Measurements from ENCODE around the gene LRP5.

The LRP5 gene

DNA sequence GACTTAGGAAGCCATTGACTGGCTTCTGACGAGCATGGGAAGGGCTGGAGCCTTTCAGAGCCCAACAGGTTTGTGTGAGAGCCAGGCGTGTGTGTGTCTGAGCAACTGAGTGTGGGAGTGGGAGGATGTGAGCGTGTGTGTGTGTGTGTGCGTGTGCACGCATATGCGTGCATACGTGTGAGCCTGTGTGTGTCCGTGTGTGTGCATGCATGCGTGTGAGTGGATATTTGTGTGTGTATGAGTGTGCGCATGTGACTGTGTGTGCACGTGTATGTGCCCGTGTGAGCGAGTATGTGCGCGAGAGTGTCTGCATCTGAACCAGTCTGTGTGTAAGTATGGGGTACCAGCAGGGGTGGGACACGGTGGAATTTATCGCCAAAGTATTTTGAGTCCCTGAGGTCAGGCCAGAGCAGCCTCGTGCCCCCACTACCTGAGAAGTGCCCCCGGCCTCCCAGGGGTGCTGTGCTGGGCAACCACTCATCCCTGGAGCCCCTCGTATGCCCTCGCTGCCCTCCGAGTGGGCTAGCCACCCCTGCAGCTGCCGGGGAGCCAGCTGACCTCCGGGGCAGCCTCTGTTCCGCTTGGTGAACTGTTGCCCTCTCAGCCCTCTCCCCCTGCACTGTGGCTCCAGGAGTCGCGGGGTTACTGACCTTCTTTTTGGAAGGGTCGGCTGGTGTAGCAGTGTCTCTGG, 38.5 kb downstream of the LRP5 start:
- no peak for DNase-seq

DNA sequence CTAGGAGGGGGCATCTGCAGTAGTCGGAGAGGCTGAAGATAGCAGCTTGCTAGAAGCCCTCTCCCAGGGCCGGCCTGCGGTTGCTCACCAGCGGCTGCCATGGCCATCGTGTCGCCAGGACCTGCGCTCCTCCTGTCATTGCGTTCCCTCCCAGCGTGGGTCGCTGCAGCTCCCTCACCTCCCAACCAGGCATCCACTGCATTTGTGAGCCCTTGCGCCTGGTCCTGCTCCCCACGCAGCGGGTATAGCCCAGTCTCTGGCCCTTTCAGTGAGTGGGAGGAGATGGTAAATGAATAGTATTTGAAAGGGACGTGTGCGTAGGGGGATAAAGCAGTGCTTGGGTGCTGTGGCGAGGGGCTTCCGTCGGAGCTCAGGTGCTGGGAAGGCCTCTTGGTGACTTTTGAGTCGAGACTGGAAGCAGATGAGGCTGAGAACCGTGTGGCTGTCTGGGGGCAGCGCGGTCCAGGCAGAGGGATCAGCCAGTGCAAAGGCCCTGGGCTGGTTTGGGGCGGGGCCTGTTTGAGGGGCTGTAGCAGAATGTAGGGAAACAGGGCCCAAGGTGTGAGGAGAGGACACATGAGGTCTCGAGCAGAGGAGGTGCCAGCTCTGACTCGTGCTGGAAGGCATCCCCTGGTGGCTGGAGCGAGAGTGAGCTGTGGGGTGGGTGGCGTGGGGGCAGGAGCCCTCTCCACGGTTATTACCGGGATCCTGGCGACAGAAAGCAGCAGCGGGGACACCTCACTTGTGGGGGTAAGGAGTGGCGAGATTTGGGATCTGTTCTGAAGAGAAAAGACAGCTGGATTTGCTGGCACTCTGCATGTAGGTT, 39.3 kb downstream of the LRP5 start:
- no peak for DNase-seq

DNA sequence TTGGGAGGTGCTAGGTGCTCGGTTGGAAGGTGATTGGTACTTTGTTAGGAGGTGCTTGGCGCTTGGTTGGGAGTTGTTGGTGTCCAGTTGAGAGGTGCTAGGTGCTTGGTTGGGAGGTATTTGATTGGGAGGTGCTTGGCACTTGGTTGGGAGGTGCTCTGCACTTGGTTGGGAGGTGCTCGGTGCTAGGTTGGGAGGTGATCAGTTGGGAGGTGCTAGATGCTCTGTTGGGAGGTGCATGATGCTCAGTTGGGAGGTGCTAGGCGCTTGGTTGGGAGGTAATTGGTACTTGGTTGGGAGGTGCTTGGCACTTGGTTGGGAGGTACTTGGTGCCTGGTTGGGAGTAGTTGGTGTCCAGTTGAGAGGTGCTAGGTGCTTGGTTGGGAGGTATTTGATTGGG, 40.2 kb downstream of the LRP5 start:
- DNase-seq = no peak

DNA sequence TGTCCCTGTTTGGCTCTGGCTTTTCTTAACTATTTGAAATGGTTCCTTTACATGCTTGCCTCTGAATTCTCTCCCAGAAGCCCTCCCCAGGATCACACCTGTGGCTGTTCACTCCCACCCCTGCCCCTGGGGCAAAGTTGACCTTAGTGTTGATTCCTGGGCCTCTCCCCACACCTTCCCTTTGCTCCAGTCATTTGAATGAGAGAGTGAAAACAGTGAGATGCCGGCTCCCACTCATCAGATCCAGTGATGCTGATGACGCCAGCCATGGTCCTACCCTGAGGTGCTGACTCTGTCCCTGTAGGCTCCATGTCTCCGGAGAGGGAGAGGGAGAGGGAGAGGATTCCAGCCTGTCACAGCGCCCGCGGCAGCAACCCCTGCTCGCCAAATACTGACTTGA, 40.7 kb downstream of the LRP5 start:
- no peak for DNase-seq

DNA sequence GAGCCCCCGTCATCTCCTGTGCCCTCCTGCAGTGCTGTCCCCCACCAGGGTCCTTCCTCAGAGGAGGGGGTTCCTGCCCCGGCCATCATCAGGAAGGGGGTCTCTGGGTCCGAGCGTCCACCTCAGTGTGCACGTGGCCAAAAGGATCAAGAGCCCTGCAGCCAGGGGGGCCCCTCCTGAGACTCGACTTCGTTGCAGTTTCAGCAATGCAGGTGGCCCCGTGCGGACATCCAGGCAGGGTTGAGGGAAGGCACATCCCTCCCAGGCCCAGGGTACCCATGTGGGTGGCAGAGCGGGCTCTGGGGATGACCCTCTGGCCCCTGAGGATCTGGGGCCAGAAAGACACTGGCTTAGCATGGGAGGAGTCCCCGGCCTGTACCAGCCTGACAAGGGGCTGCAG, 41.3 kb downstream of the LRP5 start:
- no peak for DNase-seq

DNA sequence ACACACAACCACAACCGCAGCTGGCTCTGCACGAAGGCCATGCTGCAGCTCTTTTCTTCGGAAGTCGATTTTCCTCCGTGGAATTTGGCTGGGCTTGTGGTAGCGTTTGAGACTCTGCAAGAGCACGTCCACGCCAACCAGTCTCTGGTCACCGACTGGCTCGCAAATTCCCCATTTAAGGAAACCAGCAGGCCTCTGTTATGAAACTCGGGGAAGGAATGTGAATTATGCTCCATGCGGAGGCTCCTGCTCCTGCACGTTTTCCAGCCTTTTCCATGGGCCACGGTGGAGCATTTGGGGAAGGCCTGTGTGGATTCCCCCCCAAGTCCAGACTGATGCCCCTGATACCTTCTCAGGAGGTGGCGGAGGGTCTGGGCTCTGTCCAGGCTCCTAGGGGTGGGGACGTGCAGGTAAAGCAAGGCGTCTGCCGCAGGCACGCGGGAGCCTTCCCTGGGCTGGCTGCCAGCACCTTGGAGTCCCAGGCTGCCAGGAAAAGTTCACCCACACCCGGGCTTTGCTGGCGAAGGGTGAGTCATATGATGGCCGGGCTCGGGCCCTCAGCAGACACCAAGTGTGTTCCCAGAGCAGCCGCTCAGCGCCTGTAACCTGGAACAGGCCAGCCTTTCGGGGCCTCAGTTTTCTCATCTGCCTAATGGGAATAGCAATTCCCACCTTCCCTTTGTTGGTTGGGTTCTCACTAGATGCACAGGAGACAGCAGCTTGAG, 41.9 kb downstream of the LRP5 start:
- no peak for DNase-seq

DNA sequence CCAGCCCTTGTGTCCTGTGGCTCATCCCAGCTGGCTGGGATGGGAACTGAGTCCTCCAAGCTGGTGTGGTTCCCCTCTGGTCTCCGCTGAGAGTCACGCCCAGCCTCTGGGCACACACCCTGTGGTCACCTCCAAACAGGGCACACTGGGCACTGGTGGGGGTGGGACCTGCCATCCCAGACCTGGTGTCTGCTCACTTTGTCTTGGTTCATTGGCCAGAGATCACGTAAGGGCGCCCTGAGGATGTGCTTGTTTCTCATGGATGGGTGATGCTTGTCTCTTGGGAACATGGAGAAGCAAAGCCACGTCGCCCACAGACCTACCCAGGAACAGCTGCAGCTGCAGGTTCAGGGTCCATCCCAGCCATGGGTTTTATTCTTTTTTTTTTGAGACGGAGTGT, 43.1 kb downstream of the LRP5 start:
- no peak for DNase-seq

DNA sequence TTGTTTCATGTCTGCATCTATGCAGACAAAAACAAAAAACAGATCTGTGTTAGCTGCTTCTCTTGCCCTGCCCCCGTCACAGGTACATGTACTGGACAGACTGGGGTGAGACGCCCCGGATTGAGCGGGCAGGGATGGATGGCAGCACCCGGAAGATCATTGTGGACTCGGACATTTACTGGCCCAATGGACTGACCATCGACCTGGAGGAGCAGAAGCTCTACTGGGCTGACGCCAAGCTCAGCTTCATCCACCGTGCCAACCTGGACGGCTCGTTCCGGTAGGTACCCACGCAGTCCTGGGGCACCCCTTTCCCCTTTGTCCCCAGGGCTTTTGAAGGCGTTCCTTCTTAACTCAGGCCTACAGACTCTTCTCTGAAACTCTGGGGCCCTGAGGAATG, 45.2 kb downstream of the LRP5 start:
- DNase-seq = no peak

DNA sequence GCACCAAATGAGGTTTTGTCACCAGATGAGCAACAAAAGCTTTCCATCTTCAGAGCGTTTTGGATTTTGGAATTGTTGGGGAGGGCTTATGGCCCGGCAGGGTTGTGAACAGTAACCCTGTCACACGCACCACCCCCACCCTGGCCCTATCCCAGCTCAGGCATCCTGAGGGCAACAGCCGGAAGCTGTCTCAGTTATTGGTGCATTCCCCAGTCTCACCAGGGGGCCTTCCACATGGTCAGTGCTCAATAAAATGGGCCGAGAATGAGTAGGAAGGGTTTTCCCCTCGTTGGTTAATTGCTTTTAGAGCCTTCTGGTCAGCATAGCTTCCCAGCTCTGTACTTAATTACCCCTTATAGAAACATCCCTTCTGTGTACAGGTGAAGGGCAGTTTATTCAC, 46.0 kb downstream of the LRP5 start:
- no peak for DNase-seq

DNA sequence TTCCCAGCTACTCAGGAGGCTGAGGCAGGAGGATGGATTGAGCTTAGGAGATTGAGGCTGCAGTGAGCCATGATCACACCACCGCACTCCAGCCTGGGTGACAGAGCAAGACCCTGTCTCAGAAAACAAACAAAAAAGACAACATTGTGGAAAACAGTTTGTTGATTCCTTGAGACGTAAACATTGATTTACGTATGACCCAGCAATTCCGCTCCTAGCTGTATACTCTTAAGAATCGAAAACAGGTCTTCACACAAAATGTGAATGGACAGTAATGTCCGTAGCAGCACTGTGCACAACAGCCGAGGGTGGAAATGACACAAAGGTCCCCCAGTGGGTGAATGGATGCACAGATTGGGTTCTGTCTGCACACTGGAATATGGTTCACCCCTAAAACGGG, 49.3 kb downstream of the LRP5 start:
- DNase-seq = no peak

DNA sequence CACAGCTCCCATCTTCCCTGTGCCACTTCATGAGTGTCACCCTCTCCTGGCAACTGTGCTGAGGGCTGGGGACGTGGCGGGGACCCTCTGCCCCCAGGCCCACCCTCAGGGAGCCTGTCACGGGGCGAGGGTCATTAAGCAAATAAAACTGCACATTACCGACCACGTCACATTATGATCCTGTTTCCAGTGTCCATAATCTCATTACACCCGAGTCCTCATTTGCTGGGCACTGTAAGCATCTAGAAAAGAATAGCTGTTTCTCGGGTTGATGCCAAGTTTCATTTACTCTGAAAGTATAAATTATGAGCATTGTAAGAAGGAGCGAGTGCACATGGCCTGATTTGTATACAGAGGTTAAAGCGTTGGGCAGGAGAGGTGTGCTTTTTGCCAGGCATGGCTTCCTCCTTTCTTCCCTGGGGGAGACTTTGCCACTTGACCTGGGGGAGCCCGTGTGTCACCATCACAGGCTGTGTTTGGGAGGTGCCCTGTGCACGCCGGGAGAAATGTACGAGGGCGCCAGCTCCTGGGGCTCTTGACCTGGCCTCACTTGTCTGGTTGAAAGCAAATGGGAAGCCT, 50.5 kb downstream of the LRP5 start:
- DNase-seq = no peak

DNA sequence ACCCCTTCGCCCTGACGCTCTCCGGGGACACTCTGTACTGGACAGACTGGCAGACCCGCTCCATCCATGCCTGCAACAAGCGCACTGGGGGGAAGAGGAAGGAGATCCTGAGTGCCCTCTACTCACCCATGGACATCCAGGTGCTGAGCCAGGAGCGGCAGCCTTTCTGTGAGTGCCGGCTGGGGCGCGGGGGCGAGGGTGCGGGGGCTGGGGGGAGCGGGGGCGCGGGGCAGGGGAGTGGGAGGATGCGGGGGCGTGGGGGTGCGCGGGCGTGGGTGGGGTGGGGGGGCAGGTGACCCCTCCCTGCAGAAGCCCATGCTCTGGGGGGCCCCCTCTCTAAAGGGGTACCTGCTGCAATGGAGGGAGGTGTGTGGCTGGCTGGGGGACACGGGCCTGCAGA, 51.4 kb downstream of the LRP5 start:
- no peak for DNase-seq

DNA sequence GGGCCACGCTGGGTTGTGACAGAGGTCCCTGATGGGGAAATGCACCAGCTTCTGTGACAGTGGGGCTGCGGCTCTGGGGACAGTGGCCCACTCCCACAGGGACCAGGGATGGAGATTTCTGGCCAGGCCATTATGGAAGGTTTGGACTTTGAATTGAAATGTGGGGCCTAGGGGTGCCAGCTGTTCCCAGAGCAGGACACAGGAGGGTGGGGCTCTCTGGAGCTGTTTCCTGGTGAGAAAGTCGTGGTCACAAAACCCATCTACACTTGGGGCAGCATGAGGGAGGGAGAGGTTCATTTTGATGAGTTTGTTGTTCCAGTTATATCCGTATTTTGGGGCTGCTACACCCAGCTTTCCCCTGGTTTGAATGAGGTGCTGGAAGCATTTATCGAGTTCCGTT, 52.2 kb downstream of the LRP5 start:
- DNase-seq = no peak

DNA sequence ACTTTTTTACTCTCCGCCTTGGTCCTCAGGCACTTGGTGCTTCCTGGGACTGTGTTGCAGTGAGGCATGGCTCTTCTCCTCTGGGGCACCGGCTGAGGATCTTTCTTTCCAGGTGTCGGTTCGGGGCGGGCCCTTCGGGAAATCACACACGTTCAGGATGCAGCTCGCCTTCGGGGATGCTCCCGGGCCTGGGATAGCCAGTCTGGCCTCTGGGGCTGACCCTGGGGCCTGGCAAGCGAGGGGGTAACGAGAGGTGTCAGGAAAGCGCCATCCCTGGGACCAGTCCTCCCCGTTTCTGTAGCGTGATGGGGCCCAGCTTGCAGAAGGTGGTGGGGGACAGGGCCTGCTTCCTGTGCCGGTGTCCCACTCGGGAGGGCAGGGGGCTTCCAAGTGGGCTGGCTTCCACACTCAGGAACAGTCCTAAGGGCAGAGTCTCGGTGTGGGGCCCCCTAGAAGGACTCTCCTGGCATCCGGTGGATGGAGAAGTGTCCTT, 53.6 kb downstream of the LRP5 start:
- DNase-seq = no peak

DNA sequence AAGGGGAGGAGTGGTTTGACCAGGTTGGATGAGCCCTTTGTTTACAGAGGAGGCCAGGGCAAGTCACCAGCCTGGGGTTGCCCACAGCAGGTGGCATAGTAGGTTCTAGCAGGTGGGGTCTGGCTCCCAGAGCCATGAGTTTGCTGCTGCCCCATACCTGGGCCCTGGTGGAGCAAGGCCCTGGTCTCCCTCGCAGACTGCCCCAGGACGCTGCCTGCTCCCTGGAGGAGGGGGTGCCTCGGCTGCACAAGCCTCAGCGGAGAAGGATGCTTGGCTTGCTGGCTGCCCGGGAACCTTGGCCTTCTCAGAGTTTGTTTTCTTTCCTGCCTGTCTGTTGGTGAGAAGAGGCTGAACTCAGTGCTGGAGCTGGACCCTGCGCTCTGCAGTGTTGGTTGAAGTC, 54.9 kb downstream of the LRP5 start:
- no peak for DNase-seq

DNA sequence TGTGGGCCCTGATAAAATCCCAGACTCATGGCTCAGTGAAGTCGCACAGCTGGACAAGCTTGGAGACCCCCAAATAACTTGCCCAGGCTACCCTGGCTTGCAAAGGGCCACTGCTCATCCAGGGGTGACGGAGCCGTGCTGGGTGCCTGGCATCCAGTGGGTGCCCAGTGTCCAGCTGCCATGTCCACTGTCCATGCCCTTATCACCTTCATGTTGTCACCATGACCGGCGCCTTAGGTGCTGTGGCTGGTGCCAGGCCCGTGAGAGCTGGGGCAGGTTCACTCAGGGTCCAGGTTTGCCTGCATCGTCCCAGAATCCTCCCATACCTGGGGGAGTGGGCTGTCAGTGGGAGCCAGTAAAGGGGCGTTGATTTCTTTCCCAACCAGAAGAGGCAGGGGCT, 57.4 kb downstream of the LRP5 start:
- no peak for DNase-seq

DNA sequence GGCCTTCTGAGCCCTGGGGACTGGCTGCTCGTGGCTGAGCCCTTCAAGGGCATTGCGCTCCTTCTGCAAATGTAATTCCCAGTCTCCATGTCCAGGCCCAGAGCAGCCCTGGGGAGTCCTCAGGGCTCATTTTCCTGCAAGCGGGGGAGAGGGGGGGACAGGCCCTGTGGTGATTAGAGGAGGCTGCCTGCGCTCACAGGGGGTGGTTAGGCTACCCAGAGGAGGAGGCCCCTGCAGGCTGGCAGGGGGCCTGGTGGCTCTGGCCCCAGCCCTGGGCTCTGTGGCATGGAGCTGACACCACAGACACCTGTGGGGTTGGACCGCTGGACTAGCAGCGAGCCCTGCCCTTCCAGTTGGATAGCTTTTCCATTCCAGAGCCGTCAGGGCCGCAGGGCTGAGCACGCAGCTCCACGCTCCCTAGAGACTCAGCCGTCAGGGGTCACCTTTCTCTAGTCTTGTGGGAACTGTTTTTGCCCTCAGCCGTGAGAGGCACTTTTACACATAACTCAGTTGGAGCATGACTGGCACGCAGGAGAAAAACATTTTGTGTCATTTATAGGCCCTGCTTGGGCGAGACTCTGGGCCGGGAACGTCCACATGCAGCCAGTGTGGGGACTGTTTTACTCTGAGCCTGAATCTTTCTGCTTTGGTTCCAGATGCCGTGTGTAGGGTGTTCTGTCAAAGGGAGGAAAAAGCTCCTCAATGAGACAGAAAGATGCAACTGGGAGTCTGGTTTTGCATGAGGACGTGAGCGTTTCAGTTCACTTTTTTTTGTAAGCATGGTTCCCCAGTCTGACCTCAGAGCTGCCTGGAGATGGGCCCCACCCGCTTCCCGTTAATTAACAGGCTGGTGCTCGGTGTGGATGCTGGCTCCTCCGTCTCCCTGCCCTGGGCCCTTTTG, 58.1 kb downstream of the LRP5 start:
- DNase-seq = no peak

DNA sequence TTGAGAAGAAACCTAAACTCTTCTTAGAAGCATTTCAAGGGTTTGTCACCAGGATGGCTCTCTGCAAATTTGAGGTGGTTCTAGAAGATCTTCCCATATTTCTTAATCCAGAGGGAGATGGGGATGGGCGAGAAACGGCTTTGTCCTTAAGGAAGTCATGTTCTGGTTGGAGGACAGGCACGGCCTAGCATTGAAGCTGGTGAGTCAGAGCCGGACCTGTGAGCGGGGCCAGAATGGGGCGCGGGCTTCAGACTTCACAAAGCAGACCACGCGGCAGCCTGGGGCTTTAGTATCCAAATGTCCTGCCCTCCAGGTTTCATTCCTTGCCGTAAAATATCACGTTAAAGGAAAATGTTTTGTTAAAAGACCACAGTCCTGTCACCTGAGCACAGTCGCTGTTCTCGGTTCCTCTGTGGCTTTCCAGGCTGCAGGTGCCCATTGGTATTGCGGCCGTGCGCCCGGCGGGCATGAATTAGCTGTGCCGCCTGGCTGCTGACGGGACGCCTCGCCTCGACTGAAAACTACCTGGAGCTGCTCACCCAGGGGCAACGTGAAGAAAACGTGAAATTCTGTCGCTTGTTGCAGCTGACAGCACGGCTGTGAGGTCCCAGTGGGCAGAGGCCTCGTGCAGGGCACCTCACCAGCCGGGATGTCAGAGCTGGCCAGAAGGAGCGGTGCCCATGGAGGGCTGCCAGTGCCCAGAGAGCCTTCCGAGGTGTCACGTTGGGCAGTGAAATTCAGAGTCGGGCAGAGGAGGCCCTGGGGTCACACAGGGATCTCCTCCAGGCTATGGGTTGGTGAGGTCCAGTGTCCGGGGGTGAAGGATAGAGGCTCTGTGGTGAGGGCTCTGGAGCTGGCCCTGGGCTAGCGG, 59.0 kb downstream of the LRP5 start:
- DNase-seq = no peak

DNA sequence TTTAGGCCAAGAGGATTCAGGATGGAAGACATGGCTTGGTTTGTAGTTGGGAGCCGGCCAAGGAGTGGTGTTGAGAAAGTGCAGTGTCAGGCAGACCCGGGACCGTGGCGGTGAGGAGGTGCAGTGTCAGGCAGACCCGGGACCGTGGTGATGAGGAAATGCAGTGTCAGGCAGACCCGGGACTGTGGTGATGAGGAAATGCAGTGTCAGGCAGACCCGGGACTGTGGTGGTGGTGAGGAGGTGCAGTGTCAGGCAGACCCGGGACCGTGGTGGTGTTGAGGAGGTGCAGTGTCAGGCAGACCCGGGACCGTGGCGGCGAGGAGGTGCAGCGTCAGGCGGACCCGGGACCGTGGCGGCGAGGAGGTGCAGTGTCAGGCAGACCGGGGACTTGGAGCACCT, 59.7 kb downstream of the LRP5 start:
- no peak for DNase-seq

DNA sequence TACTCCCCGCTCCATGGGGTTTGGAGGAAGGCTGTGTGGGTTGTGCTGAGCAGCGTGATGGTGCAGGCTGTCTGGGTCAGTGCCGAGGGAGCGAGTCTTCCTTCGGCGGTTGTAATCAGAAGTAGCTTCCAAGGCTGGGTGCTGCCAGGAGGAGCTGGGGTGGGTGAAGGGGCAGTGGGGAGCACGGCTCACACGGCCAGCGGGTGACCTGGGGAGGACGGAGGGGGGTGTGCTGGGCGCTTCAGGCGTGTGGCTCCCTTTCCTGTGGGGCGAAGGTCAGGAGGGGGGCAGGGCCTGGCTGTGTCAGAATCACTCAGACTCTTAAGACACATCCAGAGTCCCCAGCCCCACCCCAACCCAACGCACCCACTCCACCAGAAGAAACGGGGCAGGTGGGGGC, 60.2 kb downstream of the LRP5 start:
- DNase-seq = no peak

DNA sequence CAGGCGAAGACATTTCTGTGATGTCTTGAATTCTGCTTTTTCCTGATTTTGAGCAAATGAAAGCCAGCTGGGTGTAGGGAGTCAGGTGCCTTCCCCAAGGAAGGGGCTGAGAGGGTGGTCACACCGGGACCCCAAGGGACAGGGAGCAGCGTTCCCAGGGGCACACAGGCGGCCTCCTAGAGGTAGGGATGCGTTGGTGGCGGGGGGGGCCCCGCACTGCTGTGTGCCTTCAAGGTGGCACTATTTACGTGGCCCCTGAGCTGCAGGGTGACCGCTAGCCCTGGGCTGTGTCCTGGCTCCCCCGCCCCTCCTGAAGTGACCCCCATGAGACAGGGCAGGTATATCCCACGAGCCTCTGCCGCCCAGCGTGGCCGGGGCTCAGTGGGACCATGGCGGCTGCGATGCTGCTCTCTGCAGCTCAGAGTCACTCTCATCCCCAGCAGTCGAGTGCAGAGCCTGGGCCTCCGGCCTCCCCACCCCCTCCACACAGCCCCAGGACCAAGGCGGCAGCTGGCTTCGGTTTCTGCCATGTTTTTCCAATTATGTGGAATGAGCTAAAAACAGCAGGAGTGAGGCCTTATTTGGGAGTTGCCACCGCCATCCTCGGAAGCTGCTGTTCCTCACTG, 60.9 kb downstream of the LRP5 start:
- DNase-seq = no peak
